NCI-H1092 (cell line): ENCODE results near the gene MAMSTR.
A peak's percentile ranks its signal among the peaks of the same experiment; 100 is the strongest.
"Not testable (repeated sequence)": the region's sequence is repeated elsewhere in the genome, so short reads cannot be mapped to it uniquely, and the experiment has no call there.

Experiments used
- DNase-seq: peaks from one replicate; lab custom pipeline; 2025; lab: John Stamatoyannopoulos, UW

Gene MAMSTR

GRCh38 chr19:48685583-48685982 is 33.9 kb downstream of the MAMSTR start:
- no peak for DNase-seq

- DNase-seq, result peak; percentile 15
Observed at GRCh38 chr19:48683349-48683748, 36.2 kb downstream of the MAMSTR start.

- no peak for DNase-seq
Observed at GRCh38 chr19:48681127-48681470, 38.4 kb downstream of the MAMSTR start.

GRCh38 chr19:48680436-48681126 is 38.9 kb downstream of the MAMSTR start:
- no peak for DNase-seq

- DNase-seq, result not testable (repeated sequence)
Observed at GRCh38 chr19:48680006-48680405, 39.5 kb downstream of the MAMSTR start.

GRCh38 chr19:48678201-48678600 is 41.3 kb downstream of the MAMSTR start:
- no peak for DNase-seq

GRCh38 chr19:48676887-48677286 is 42.6 kb downstream of the MAMSTR start:
- DNase-seq, result no peak

- no peak for DNase-seq
Observed at GRCh38 chr19:48676487-48676886, 43.0 kb downstream of the MAMSTR start.

GRCh38 chr19:48674921-48675824 is 44.4 kb downstream of the MAMSTR start:
- DNase-seq, result peak; percentile 46

- DNase-seq, result no peak
Observed at GRCh38 chr19:48674216-48674809, 45.2 kb downstream of the MAMSTR start.

- DNase-seq, result no peak
Observed at GRCh38 chr19:48673436-48674100, 46.0 kb downstream of the MAMSTR start.

GRCh38 chr19:48672994-48673393 is 46.5 kb downstream of the MAMSTR start, which contains the start of gene NTN5:
NTN5 (minus strand) TSS chr19:48673017; CDS start chr19:48670986, 2,031 bp downstream.
- DNase-seq, result no peak

GRCh38 chr19:48671446-48671995 is 48.0 kb downstream of the MAMSTR start:
- DNase-seq, result no peak

- no peak for DNase-seq
Observed at GRCh38 chr19:48670699-48671445, 48.7 kb downstream of the MAMSTR start.

GRCh38 chr19:48669903-48670668 is 49.4 kb downstream of the MAMSTR start:
- no peak for DNase-seq

- DNase-seq, result no peak
Observed at GRCh38 chr19:48668761-48669160, 50.8 kb downstream of the MAMSTR start.

- no peak for DNase-seq
Observed at GRCh38 chr19:48668332-48668731, 51.2 kb downstream of the MAMSTR start.

GRCh38 chr19:48665786-48666185 is 53.7 kb downstream of the MAMSTR start:
- DNase-seq, result no peak

GRCh38 chr19:48664476-48664875 is 55.0 kb downstream of the MAMSTR start:
- no peak for DNase-seq

GRCh38 chr19:48663667-48664066 is 55.9 kb downstream of the MAMSTR start:
- DNase-seq, result no peak
